CD4-positive, alpha-beta T cell treated with Interleukin-2 at 100 ng/mL for 4 hours (primary cell): ENCODE results near the gene HPX.

Experiments
- DNase-seq: peaks from one replicate; pipeline ENCODE4 v3.0.0-alpha.2; 2020; ENCODE audit warnings: low spot score

Gene HPX, protein sequence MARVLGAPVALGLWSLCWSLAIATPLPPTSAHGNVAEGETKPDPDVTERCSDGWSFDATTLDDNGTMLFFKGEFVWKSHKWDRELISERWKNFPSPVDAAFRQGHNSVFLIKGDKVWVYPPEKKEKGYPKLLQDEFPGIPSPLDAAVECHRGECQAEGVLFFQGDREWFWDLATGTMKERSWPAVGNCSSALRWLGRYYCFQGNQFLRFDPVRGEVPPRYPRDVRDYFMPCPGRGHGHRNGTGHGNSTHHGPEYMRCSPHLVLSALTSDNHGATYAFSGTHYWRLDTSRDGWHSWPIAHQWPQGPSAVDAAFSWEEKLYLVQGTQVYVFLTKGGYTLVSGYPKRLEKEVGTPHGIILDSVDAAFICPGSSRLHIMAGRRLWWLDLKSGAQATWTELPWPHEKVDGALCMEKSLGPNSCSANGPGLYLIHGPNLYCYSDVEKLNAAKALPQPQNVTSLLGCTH

DNA sequence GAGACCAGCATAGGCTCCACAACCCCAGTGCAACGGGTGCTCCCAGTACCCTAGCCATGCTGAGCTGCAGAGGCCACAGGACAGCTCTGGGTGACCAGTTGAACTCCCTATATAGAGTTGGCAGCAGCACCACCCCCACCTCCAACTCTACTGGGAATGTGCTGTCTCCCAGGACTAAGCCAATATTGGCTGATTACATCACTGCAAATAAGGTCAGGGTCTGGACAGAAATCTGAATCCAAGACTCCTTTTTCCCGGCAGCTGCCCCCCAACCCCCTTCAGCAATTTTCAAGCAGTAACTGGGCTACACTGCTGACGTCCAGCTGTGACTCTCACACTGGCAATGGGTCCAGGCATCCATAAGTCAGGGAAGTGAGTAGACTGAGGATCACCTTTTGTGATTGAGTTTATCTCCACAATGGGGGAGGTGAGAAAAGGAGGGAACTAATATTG lies at the start of gene HPX:
Gene HPX, minus strand, starts transcription at position 82 of the 453 bp plus-strand sequence. Its CDS starts 24 bp downstream, at position 58.
- no peak for DNase-seq

GRCh38 chr11:6489306-6489705 lies 48.5 kb upstream of the HPX start:
- DNase-seq = no peak

GRCh38 chr11:6488821-6489220 lies 48.0 kb upstream of the HPX start:
- DNase-seq = no peak

- DNase-seq = no peak
Measured at GRCh38 chr11:6488342-6488741, 47.6 kb upstream of the HPX start.

DNA sequence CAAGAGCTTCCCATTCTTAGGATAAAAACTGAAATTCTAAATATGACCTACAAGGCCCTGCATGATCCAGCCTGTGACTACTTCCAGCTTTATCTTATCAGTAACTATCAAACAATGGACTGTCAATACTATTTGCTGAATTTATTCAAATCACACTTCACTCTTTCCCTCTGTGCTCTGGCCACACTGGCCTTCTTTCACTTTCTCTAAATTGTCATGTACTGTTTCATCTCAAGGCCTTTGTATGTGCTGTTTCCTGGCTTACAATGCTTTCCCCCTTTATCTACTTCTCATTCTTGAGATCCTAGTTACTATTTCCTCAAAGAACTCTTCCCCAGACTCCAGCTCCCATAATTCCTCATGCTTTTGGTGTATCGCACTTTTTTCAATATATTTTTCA lies 46.2 kb upstream of the HPX start:
- DNase-seq = no peak

GRCh38 chr11:6486256-6486655 lies 45.5 kb upstream of the HPX start:
- DNase-seq = no peak

DNA sequence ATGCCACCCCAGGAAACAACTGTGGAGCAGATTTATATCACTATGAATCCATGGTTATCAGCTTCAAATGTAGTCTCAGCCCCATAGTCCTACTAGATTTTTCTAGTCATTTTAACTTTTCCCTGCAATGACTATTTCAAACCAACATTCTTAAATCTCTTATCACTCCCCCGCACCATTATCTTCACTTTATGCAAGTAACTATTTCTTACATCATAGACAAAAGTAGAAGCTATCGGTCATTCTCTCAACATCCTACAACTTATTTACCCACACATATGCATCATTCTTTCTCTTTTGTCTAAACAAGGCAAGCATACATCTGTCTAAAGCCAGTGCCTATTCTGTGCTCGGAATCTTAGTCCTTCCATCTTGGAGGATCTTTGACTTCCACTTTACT lies 44.9 kb upstream of the HPX start:
- no peak for DNase-seq

DNA sequence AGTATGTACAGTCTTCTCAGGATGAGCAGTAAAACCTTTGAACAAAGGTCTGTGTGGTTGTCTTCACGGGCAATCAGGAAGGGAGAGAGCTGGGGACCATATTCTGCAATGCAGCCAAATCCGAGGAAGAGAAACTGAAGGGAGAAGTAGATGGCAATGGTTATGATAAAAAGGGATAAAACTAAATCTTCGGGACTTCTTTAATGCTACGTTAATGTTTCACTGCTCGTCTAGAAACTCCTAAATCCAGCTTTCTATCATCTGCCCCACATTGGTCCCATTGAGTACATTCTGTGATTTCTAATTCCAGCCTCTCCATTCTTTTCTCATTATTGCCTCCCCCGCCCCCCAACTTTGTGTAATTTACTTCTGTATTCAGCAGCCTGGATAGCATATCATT lies 42.2 kb upstream of the HPX start:
- no peak for DNase-seq

DNA sequence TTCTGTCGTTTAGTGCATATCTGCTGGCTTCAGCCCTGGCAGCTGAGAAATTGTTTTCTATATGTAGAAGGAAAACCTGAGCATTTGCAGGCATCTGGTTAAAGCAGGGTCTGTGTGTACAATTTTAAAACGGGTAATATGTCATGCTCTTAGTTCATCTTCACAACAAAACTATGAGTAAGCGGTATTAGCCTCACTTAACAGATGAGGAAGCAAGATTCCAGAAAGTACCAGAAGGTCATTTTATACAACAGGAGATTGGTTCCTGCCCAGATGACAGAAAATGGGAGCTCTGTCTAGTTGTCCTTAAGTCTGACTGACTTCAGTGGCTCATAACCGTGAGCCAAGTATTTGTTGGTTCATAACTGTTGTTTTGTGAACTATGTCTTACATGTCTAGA lies 41.7 kb upstream of the HPX start:
- no peak for DNase-seq

DNA sequence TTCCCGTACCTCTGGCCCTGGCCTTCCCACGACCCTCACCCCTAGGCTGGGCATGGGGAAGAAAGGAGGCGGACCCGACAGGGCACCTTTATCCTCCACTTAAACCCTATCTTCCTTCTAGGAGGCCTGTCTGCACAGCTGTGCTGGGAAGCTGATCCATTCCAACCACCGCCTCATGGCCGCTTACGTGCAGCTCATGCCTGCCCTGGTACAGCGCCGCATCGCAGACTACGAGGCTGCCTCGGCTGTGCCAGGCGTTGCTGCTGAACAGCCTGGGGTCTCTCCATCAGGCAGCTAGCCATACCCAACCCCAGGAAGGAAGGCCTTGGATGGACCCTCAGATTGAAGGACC lies 41.1 kb upstream of the HPX start:
- no peak for DNase-seq

DNA sequence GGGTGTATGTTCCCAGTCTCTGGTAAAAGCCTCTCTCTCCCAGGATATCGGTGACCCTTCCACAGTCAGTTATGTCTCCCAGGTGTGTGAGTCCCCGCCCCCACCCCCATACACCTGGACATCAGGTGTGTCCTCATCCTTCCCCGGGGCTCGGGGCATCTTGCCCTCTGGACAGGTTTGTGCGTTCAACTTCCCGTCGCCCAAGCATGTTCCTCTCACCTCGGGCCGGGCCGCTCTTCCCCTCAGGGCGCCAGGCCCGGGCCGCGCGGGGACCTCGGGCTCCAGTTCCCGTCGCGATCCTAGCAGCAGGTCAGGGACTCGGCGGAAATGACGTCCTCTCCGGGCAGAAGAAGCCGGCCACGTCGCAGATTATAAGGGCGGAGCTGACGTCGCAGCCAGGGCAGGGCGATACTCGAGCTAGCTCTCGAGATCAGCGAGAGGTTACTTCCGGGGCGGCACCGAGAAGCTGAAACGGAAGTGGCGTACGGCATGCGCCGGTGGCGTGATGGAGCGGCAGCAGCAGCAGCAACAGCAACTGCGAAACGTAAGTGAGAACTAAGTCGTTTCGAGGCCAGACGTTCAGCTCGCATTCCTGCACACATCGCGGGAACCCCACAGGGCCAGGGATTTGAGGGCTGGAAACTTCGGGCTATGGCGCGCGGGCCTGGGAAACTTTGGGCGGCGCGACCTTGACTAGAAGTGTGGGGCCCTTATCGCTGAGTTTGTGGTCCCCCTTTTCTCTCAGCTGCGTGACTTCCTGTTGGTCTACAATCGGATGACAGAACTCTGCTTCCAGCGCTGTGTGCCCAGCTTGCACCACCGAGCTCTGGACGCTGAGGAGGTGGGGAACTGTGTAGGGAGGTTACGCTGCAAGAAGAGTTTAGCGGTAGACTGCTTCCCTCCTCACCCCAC lies 40.5 kb upstream of the HPX start, which contains the start of the genes ARFIP2 and TIMM10B:
Gene ARFIP2, minus strand, starts transcription at position 320 of the 912 bp plus-strand sequence. CDS start 910 bp downstream, outside the sequence.
Gene TIMM10B, plus strand, starts transcription at position 490 of the 912 bp plus-strand sequence. Its CDS starts 16 bp downstream, at position 506.
- peak; percentile 95 for DNase-seq

- no peak for DNase-seq
Measured at GRCh38 chr11:6480299-6480914, 39.6 kb upstream of the HPX start.

DNA sequence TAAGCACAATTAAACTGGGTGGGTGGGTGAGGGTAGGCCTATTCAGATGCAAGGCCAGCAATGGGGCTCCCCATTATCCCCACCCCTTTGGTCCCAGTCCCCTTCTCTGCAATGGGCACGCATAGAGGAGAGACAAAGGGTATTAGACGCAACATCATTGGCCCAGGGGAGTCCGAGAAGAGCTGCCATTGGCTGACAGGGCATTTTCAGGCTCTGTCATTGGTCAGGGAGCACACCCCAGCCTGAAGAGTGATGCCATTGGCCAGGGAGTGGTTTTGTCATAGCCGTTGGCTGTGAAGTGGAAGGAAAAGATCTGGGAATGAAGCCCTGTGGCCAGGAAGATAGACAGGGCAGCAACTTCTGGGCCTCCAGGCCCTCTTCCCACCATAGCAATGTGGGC lies 35.8 kb upstream of the HPX start:
- DNase-seq = no peak

DNA sequence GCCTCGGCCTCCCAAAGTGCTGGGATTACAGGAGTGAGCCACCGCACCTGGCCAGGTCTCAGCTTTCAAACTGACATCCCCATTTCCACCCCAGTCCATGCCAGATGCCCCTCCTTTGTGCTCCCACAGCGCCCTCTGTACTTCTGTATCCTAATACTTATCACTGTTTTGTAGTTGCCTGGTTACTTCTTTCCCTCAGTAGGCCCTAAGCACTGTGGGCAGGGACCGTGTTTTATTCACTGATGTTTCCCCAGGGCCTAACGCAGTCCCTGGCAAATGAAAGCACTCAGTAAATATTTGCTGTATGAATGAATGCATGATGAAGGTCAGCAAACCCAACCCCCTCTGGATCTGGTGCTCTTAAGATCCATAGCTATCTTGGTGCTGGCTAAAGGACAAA lies 35.1 kb upstream of the HPX start:
- no peak for DNase-seq

- no peak for DNase-seq
Measured at GRCh38 chr11:6474806-6475500, 34.2 kb upstream of the HPX start.

DNA sequence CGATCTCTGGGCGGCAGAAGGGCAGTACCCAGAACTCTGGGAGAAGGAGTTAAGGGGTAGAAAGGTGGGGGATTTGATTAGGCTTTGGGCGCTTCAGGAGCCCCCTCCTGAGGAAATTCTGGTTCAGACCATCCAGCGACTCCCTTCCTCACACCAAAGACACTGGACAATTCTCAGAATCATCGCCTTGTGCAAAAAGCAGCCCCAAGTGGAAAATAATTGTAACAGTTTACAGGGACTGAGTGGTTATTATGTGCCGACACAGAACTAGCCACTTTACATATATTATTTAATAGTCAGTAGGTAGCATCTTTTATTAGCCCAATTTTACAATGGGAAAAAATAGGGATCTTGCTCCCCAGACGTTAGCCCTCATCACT lies 33.6 kb upstream of the HPX start:
- no peak for DNase-seq

DNA sequence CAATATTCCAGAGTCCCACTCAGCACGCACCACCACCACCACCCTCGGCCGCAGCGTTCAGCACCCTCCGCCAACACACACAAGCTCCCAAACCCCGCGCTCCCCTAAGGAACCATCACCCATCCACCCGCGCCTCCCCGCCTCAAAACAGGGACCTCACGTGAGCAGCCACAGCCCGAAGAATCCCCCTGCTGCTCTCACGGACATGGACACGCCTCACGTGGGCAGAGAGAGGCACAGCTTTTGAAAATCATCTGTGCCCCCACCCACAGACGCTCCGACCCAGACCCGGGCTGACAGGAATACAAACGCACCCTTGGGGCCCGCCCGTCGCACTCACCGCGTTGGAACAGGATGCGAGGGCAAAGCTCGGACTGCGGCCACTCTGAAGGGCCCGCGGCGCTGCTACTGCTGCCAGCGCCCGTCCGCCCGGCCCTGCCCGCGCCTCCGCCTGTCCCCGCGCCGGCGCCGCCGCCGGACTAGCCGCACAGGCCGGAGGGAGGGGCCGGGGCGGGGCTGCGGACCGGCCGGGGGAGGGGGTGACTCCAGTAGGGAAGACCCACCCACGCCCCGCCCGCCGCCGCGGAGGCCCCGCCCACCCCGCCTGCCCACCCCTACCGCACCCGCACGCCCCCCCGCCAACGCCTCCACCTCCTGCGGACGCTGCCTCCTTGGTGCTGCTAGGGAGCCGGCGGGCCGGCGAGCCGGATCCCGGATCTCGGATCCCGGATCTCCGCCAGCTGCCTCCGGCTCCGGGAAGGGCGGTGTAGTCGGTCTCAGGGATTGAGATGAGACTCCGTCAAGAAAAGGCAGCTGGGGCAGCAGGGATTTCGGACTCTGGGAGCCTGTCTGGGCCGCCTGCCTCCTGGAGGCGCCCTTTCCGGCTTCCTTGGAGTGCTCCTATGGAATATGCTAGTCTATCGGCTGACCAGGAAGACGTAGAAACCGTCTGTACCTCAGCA lies 32.9 kb upstream of the HPX start, which contains the start of gene TRIM3:
Gene TRIM3, minus strand, starts transcription at position 491 of the 962 bp plus-strand sequence. CDS start 8,246 bp downstream, outside the sequence.
- DNase-seq = peak; percentile 70

DNA sequence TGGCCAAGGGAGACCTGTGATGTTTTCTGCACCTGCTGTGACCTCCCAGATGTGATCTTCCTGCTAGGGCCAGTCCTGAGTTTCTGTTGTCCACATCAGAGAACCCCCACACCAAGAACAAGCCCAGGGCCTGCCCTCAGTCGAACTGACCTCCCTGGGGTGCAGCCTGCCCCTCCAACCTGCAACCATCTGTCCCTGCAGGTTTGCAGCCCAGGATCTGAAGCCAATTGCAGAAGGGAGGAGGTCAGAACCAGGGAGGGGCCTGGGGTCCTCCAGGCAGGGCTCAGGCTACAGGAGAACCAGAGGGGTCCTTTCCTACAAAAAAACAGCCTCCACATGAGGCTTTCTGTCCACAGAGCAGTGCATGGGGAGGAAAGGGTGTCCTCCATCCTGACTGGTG lies 32.1 kb upstream of the HPX start:
- DNase-seq = no peak

DNA sequence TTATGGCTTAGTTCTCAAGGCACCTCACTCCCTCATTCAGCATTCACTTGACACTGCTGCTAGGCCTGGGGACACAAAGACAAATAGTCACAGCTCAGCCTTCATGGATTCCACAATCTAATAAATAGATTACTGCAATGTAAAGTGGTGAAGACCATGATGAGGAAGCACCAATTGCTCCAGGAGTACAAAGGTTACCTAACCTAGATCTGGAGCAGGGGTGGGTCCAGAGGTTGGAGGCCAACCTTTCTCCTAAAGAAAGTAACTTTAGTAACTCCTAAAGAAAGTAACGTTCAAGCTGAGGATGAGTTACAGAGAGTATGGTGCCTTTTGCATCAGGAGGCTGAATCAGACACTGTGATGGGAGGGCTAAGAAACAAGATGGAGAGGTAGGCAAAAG lies 28.8 kb upstream of the HPX start:
- DNase-seq = no peak
